Thymus (tissue), 11 donors: ENCODE measurements around the gene TBC1D5. TPM values are rescaled to one million over a fixed set of nuclear protein-coding genes. Genes with fewer than 3 reads are reported as not detected.

Experiments
- DNase-seq, 9 donors: peaks; one replicate each; pipeline ENCODE4 v3.0.0-alpha.2; 2013; ENCODE audit warnings: low spot score in 9 of 9, low read depth in 6 of 9, missing footprints in 1 of 9
- H3K27ac ChIP-seq, 2 donors: one replicate each; pipeline ENCODE4 v1.5.1; 2013; ENCODE audit warnings: control low read depth in 1 of 2, low read depth in 1 of 2, low read length in 1 of 2, mild to moderate bottlenecking in 1 of 2, moderate library complexity in 1 of 2
- H3K27me3 ChIP-seq, 2 donors: one replicate each; pipeline ENCODE4 v1.5.1; 2013; ENCODE audit warnings: low read length in 1 of 2; ENCODE audit not compliant: control insufficient read depth in 2 of 2, insufficient read depth in 1 of 2
- H3K36me3 ChIP-seq, 2 donors: one replicate each; pipeline ENCODE4 v1.5.1; 2013; ENCODE audit warnings: low read length in 1 of 2, mild to moderate bottlenecking in 1 of 2, moderate library complexity in 1 of 2; ENCODE audit not compliant: control insufficient read depth in 2 of 2, insufficient read depth in 2 of 2
- H3K4me1 ChIP-seq, 2 donors: one replicate each; pipeline ENCODE4 v1.5.1; 2013; ENCODE audit warnings: low read length in 2 of 2; ENCODE audit not compliant: control insufficient read depth in 2 of 2, insufficient read depth in 2 of 2
- H3K4me3 ChIP-seq, 2 donors: one replicate each; pipeline ENCODE4 v1.5.1; 2013; ENCODE audit warnings: low read length in 2 of 2, control low read depth in 1 of 2, mild to moderate bottlenecking in 1 of 2
- H3K9me3 ChIP-seq, 2 donors: one replicate each; pipeline ENCODE4 v1.5.1; 2013; ENCODE audit warnings: low read length in 1 of 2, mild to moderate bottlenecking in 1 of 2; ENCODE audit not compliant: control insufficient read depth in 2 of 2, insufficient read depth in 1 of 2
- WGBS: extraction: QIAGEN DNeasy Blood & Tissue Kit; methylation state at CpG from one replicate; pipeline ENCODE4 v1.1.7; 2013; 5-methylcytosine and 5-hydroxymethylcytosine counted together
- polyA plus RNA-seq: library from polyadenylated mRNA; stranded (reverse); fragments of 200-250 nt; gene quantifications from one replicate; pipeline ENCODE4 v1.2.3, GENCODE V29; 2013
- total RNA-seq: library from RNA; stranded (reverse); fragments of 120-200 nt; gene quantifications from one replicate; pipeline ENCODE4 v1.2.4, GENCODE V29; 2013
- donor health status: healthy.

TBC1D5 gene
- total and polyA plus RNA-seq, 2 donors: 8.9 to 37.3 TPM

DNA sequence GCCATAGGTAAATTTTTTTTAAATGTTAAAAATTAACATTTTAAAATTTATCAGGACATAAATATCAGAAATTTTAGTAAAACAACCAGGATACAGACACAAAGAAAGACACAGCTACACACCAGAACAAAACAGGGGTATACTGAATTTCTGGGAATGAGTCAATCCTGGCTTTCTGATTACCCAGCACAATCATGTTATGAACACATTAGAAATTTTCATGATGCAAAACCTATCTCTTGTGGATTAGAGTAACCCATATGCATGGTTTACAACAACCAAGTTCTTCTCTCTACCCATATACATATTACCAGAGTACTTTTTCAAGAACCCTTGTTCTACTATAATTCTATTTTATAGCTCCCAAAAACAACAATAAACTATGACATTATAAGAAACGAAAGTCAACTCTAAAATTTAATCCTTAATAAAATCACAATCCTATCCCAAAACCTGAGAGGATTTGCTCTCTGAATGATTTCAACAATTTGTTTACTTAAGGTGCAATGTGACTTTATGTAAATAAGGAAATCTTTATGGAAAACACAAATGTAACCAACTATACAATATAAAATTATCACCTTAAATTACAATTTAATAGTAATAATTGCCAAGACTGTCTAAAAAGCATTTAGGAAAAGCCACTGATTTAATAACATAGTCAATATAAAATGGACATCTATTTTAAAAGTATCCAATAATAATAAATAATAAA is 184.5 kb downstream of the TBC1D5 start:
- H3K4me1 ChIP-seq: no peaks in the 10 kb centered on the region

DNA sequence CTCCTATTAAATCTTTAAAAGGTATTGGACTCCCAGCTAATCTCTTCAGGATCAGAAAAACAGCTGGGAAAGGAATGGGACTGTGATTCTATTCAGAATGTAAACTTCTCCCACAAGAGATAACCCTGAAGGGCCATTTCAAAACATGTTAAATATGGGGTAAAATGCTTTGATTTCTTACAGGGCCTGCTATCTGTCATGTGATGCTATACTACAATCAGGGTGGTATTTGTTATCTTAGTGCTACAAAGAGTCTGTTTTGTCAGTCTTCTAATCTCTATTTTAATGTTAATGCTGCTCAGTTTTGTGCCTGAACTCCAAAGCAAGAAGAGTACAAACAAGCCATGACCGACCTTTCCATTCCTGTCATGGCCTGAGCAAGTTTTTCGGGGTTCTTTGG is 186.9 kb downstream of the TBC1D5 start:
- Histone ChIP-seq H3K9me3 (no peaks in the 10 kb centered on the region), H3K27ac (no peak overlapping the region), H3K4me1 (no peaks in the 10 kb centered on the region), H3K36me3 (no peaks in the 10 kb centered on the region), H3K27me3 (no peaks in the 10 kb centered on the region), H3K4me3 (no peak overlapping the region)
- over 99% methylated on average over 2 of the region's 2 CpGs for WGBS
- no peak for DNase-seq

More for the DNA sequence above, 184.5 kb downstream of the TBC1D5 start:
- no peaks in the 10 kb centered on the region for H3K9me3 ChIP-seq
- no peak for DNase-seq
- WGBS: 95% methylated on average over 1 of the region's 1 CpG
- no peaks in the 10 kb centered on the region for H3K36me3 ChIP-seq
- no peak overlapping the region for H3K27ac ChIP-seq
- no peaks in the 10 kb centered on the region for H3K27me3 ChIP-seq
- no peak overlapping the region for H3K4me3 ChIP-seq

DNA sequence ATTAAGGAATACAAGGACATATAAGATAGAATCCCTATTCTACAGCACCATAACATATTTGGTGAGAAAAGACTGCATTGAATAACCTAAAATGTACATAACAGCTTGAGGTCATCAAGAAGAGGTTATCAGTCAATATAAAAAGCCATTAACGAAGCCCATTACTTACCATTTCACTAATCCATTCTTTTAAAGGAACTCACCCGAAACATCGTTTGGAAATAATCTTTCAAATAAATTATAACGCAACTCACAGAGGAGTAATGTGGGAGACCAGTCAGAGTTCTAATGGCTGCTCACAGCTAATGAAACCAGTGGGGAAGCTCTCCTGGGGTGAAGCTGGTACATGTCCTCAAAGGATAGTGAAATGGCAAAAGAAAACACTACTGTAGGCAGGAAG is 188.4 kb downstream of the TBC1D5 start:
- Histone ChIP-seq H3K27me3 (no peaks in the 10 kb centered on the region), H3K27ac (no peak overlapping the region)
- 98% methylated on average over 4 of the region's 4 CpGs for WGBS

DNA sequence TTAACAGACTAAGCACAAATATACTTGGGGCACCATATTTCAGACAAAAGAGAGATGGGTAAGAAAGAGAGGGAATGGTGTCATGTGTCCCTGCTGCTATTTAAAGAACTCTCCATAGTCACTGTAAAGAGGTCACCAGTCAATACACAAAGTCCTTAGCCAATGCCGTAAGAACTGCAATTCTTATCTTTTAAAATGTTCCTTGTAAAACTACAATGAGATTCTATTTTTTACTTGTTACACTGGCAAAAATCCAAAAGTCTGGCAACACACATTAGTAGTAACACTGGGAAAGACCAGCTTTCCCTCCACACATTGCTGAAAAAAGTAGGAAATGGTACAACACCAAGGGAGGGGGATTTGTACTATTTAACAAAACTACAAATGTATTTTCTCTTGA is 189.4 kb downstream of the TBC1D5 start:
- Histone ChIP-seq H3K4me1 (no peaks in the 10 kb centered on the region), H3K9me3 (no peaks in the 10 kb centered on the region), H3K36me3 (no peaks in the 10 kb centered on the region), H3K27ac (no peak overlapping the region), H3K27me3 (no peaks in the 10 kb centered on the region), H3K4me3 (no peak overlapping the region)
- WGBS: 96% methylated on average over 1 of the region's 1 CpG
- DNase-seq: no peak

More for the DNA sequence above, 188.4 kb downstream of the TBC1D5 start:
- Histone ChIP-seq H3K4me1 (no peaks in the 10 kb centered on the region), H3K4me3 (no peak overlapping the region), H3K36me3 (no peaks in the 10 kb centered on the region), H3K9me3 (no peaks in the 10 kb centered on the region)
- DNase-seq: no peak

DNA sequence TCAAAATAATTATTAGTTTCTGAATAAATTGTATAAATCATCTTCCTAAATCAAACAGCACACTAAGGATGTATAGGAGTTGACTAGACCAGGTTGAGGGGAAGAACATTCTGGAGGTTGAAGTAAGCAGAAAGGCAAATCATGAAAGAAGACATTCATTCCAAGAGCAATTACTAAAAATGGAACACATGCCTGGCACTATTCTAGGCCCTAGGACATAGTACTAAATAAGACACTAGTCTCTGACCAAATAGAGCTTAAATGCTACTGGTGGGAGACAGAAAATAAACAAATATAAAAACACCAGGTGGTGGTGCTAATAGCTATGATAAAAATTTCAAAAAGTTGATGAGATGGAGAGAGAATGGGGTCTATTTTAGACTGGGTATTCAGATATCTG is 190.1 kb downstream of the TBC1D5 start:
- Histone ChIP-seq H3K36me3 (no peaks in the 10 kb centered on the region), H3K9me3 (no peaks in the 10 kb centered on the region), H3K27ac (no peak overlapping the region), H3K27me3 (no peaks in the 10 kb centered on the region), H3K4me3 (no peak overlapping the region), H3K4me1 (no peaks in the 10 kb centered on the region)
- no peak for DNase-seq

- no peak for DNase-seq
- no peaks in the 10 kb centered on the region for H3K4me1 ChIP-seq
- no peak overlapping the region for H3K27ac ChIP-seq
- no peaks in the 10 kb centered on the region for H3K36me3 ChIP-seq
- no peaks in the 10 kb centered on the region for H3K9me3 ChIP-seq
- H3K4me3 ChIP-seq: no peak overlapping the region
- 99% methylated on average over 1 of the region's 1 CpG for WGBS
- no peaks in the 10 kb centered on the region for H3K27me3 ChIP-seq
Measured at GRCh38 chr3:17551895-17552294, 190.5 kb downstream of the TBC1D5 start.

- 97% methylated on average over 2 of the region's 2 CpGs for WGBS
- DNase-seq: no peak
- Histone ChIP-seq H3K4me3 (no peak overlapping the region), H3K27ac (no peak overlapping the region), H3K9me3 (no peaks in the 10 kb centered on the region), H3K4me1 (no peaks in the 10 kb centered on the region), H3K36me3 (no peaks in the 10 kb centered on the region), H3K27me3 (no peaks in the 10 kb centered on the region)
Measured at GRCh38 chr3:17551333-17551732, 191.1 kb downstream of the TBC1D5 start.

- no peaks in the 10 kb centered on the region for H3K4me1 ChIP-seq
- no peaks in the 10 kb centered on the region for H3K9me3 ChIP-seq
- no peak overlapping the region for H3K27ac ChIP-seq
- H3K4me3 ChIP-seq: no peak overlapping the region
- no peaks in the 10 kb centered on the region for H3K36me3 ChIP-seq
- no peaks in the 10 kb centered on the region for H3K27me3 ChIP-seq
- no peak for DNase-seq
Measured at GRCh38 chr3:17550624-17551023, 191.8 kb downstream of the TBC1D5 start.

- Histone ChIP-seq H3K27ac (no peak overlapping the region), H3K27me3 (no peaks in the 10 kb centered on the region), H3K4me1 (no peaks in the 10 kb centered on the region), H3K9me3 (no peaks in the 10 kb centered on the region), H3K36me3 (no peaks in the 10 kb centered on the region), H3K4me3 (no peak overlapping the region)
- DNase-seq: no peak
- WGBS: 97% methylated on average over 10 of the region's 10 CpGs
Measured at GRCh38 chr3:17546500-17547255, 195.8 kb downstream of the TBC1D5 start.
